Fibroblast of pulmonary artery (primary cell): Measurements from ENCODE around the gene ST14.

Source experiments
- DNase-seq: peaks from one replicate; pipeline ENCODE4 v3.0.0-alpha.2; 2010; ENCODE audit warnings: low read depth
- H3K4me3 ChIP-seq: replicated peaks from 2 replicates; pipeline ENCODE4 v1.5.1; 2011; ENCODE audit warnings: low read depth, mild to moderate bottlenecking, control low read depth, low read length, moderate library complexity
- CTCF ChIP-seq: IDR thresholded peaks from 2 replicates; pipeline ENCODE4 v1.5.1; 2011; ENCODE audit warnings: mild to moderate bottlenecking, control low read depth, low read length, inconsistent platforms; ENCODE audit errors: missing control alignments

ST14 gene

GRCh38 chr11:130178441-130179339, 19.1 kb downstream of the ST14 start:
- no peak for DNase-seq
- H3K4me3 ChIP-seq = no peak overlapping the region
- TF ChIP-seq CTCF = no peak

GRCh38 chr11:130179396-130180306, 20.1 kb downstream of the ST14 start:
- H3K4me3 ChIP-seq = no peak overlapping the region
- TF ChIP-seq CTCF = no peak
- DNase-seq = no peak

- TF ChIP-seq CTCF = no peak
- no peak overlapping the region for H3K4me3 ChIP-seq
- peak; percentile 16 for DNase-seq
These were observed 20.9 kb downstream of the ST14 start for GRCh38 chr11:130180491-130180890.

- TF ChIP-seq CTCF = no peak
- DNase-seq = no peak
- H3K4me3 ChIP-seq = no peak overlapping the region
These were observed 21.3 kb downstream of the ST14 start for GRCh38 chr11:130180896-130181294.

GRCh38 chr11:130181295-130182272, 22.0 kb downstream of the ST14 start:
- no peak for TF ChIP-seq CTCF
- DNase-seq = peak; percentile 71
- H3K4me3 ChIP-seq = no peak overlapping the region
